NCI-H2107 treated with DMSO at 0.1 percent for 48 hours (cell line): Measurements from ENCODE around the gene DTX1.

Experiments used
- DNase-seq: peaks from one replicate; lab custom pipeline; 2025; ENCODE audit not compliant: unreplicated experiment; lab: John Stamatoyannopoulos, UW

Gene DTX1

GRCh38 chr12:113056631-113057488 is at the start of gene DTX1:
TSS of gene DTX1 (plus strand) at chr12:113056730. CDS start at chr12:113058193, 1,463 bp downstream.
- no peak for DNase-seq

- DNase-seq: no peak
Observed at GRCh38 chr12:113007166-113007565, 49.4 kb upstream of the DTX1 start.

DNA sequence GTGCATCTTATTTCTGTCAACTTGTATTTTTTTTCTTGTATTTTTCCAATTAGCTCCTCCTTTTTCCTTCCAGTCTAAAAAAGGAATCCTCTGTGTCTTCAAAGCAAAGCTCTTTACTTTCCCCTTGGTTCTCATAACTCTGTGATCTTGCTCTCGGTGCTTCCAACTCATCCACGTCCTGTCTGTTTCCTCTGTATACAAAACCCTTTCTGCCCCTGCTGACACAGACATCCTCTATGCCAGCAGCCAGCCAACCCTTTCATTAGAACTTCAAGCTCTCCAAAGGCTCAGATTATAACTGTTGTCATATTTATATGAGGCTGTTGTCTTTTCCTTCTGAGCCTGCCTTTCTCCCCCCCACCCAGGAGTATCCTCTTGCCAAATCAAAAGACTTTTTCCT is 45.8 kb upstream of the DTX1 start:
- DNase-seq: no peak

DNA sequence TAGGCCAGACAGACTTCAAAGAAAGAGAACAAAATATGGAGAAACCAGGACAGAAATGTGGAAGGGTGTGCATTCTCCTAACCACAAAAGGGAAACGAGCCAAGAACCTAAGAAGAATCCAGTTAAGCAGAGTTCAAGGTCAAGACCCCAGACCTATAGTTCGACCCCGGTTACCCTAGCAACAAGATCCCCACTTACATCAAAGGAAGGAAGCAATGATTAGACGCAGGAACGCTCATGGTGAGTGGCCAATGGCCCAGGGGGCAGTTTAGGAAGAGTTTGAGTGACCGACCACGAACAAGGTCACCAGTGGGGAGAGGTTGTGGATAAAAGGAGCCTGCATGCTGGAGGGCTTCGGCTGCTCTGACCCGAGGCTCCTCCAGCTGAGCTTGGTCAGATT is 42.0 kb upstream of the DTX1 start:
- DNase-seq: no peak

DNA sequence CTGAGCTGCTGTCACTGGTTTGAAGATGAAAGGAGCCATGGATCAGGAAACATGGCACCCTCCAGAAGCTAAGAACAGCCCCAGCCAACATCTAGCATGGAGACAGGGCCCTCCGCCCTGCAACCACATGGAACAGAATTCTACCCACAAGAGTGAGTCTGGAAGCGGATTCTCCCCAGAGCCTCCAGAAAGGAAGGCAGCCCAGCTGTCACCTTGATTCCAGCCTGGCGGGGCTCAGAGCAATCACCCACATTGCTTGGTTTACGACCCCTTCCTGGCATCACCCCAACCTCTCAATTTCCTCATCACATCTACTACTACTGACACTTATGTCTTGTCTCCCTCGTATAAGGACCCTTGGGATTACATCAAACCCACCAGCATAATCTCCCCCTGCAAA is 39.7 kb upstream of the DTX1 start:
- no peak for DNase-seq

DNA sequence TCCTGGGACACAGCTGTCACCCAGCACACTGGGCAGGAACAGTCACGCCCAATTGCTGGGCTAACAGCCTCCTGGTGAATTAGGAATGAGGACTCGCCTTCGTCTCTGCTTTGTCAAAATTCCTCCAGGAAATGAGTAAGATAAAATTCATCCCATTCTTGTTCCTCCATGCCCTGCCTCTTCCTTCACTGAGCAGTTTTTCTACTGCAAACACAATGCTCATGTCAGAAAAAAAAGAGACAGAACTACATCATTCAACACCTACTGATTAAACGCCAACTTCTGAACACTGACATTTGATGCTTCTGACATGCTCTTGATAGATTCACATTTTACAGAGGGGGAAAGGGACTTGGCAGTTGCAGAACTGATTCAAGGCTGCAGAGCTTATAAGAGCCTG is 37.5 kb upstream of the DTX1 start:
- DNase-seq: peak; percentile 57

- DNase-seq: no peak
Observed at GRCh38 chr12:113021500-113021899, 35.0 kb upstream of the DTX1 start.

DNA sequence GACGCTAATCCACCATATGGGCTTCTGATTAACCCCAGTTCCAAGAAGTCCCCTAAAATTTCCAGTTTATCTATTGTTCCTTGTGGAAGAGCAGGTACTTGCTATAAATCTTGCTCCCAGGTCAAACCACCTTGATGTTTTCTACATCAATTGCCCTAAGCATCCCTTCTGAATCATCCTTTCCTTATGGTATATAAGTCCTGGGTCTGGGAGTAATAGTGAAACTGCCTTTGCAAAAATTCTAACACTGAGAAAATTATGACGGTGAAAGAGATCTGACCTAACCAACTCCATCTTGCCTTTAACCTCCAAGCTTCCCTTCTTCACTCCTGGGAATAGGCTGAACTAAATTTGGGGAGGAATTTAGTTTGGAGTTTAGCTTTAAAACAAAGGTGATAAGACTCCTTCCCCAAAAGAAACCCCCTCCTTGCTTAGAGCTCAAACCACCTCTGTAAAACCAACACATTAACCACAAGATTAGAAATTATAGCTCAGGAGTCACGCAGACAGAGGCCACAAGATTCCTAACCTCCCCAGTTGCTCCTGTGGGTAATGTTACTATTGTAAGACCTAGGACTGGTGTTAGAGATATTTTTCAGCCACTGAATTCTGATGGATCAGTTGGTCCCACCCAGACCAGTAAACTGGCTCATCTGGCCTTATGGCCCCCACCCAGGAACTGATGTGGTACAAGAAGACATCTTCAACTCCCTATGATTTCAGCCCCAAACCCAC is 33.8 kb upstream of the DTX1 start:
- no peak for DNase-seq

DNA sequence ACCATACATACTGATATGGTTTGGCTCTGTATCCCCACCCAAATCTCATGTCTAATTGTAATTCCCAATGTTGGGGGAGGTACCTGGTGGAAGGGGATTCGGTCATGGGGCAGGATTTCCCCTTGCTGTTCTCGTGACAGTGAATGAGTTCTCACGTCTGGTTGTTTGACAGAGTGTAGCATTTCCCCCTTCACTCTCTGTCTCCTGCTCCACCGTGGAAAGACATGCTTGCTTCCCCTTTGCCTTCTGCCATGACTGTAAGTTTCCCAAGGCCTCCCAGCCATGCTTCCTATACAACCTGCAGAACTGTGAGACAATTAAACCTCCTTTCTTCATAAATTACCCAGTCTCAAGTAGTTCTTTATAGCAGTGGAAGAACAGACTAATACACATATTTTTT is 28.8 kb upstream of the DTX1 start:
- DNase-seq: no peak

DNA sequence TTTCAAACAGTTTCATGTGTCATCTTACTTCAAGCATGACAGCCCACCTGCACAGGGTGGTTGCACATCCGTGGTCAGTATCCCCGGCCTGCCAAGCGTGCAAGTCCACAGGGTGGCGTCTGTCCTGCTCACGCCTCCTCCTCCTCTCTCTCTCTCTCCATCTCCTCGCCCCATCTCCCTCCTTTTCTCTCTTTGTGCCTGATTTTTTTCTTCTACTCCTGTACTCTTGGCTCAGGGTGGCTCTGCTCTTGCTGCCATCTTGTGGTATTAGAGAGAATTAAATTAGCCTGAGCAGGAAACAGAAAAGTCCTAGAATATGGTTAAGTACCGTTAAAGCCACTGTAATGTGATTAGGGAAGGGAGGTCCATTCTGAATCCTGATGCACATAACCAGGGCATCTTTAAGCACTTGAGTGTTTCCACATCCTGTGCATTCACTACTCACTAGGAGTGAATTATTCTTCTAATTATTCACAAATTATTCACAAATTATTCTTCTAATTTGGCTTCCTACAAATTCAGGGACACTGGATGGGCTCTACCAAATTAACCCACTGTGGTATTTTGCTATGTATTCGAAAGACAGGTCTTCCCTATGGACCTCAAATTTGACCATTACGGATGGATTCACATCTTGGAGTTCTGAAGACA is 25.5 kb upstream of the DTX1 start:
- DNase-seq: peak; percentile 70

DNA sequence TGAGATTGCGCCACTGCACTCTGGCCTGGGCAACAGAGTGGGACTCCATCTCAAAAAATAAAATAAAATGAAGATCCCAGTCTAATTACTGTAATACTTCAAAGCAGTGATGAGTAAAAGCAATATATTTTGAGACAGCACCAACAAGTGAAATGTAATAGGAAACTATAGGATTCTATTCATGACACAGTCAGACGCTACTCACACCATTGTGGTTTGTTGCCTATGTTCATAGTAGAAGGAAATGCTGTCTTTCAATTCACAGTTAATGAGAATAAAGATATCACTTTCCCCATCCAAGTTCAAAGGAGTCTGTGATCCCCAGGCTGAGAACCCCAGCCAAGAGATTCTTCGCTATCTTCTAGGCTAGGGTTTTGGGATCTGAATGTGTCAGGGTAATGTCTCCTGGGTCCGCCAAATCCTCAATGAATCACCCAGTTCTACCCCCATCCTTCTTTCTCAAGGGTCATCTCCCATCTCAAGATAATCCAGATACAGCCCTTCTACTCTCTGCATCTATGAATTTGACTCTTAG is 16.6 kb upstream of the DTX1 start:
- no peak for DNase-seq

GRCh38 chr12:113040722-113041171 is 15.8 kb upstream of the DTX1 start:
- DNase-seq: no peak

DNA sequence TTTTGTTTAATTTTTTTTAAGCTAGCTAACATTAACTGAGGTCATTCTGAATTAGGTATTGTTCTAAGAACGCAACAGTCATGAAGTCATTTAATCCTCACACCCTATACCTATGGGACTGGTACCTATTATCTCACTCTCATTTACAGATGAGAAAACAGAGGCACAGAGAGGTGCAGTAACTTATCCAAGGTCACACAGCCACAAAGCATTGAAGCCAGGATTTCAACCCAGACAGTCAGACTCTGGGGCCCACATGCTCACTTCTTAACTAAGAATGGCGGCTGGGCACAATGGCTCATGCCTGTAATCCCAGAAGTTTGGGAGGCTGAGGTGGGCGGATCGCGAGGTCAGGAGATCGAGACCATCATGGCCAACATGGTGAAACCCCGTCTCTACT is 15.0 kb upstream of the DTX1 start:
- DNase-seq: no peak

DNA sequence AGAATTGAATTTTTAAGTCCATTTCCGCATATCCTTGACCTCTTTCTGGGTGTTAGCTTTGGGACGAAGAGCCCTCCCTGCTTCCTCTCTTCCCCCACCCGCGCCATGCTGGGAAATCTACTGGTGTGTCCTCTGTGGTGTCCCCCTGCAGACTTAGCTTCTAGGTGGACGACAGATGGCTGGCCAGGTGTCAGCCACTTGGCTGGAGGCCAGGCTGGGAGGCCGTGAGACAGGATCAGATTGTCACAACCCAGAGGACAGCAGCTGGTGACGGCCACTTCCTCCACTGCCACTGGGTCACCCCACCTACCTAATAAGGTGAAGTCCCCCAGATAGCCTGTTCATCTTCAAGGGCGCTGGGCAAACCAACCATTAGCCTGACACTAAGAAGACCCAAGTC is 13.3 kb upstream of the DTX1 start:
- DNase-seq: no peak

DNA sequence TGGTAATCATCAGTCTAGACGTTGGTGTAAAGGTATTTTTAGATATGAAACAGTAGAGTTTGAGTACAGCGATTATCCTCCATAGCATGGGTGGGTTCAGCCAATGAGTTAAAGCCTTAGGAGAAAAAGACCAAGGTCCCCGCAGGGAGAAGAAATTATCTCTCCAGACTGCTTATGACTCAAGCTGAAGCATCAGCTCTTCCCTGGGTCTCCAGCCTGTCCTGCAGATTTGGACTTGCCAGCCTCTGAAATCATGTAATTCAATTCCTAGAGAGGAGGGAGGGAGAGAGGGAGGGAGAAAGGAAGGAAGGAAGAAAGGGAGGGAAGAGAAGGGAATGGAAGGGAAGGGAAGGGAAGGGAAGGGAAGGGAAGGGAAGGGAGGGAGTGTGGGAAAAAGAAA is 12.0 kb upstream of the DTX1 start:
- DNase-seq: no peak

DNA sequence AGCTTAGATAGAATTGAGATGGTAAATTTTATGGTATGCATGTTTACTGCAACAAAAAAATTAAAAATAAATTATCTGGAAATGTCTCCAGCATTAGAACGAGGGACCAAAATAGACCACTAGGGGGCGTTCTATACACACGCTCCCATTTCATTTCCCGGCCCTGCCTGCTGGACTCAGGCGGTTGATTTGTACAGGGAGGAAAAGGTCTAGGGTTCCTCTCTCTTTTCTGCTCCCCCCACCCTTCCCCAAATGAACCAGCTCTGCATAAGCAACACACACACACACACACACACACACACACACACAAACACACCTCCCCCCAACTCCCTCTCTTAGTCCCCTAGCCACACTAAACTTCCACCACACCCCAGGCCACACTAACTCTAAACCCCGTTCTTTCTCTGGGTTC is 7.8 kb upstream of the DTX1 start:
- DNase-seq: peak; percentile 73

GRCh38 chr12:113049976-113050742 is 6.4 kb upstream of the DTX1 start:
- DNase-seq: no peak

DNA sequence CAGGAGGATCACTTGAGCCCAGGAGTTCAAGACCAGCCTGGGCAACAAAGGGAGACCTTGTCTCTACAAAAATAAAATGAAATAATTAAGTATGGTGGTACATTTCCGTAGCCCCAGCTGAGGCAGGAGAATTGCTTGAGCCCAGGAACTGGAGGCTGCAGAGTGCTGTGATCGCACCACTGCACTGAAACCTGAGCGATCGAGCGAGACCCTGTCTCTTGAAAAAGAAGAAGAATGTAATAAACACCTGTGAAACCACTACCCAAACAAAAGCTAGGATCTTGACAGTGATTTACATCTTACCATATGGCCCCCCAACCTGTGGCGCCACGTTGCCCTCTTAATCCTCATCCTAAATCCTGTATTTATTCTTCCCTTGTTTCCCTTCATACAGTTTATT is 5.7 kb upstream of the DTX1 start:
- no peak for DNase-seq

DNA sequence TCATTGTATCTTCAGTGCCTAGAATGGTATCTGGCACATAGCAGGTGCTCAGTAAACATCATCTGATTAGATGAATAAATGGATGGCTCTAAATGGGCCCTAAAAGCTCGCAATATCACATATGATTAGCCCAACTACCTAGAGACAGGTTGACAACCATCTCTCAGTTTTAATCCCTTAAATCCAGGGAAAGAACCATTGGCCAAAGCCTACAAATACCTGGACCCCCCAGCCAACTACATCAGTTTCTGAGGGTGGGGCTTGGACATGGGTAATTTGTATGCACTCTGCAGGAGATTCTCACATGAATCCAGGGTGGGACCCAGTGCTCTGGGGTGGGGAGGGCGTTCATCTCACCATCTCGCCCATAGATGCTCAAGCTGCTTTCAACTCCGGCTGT is 4.8 kb upstream of the DTX1 start:
- no peak for DNase-seq

DNA sequence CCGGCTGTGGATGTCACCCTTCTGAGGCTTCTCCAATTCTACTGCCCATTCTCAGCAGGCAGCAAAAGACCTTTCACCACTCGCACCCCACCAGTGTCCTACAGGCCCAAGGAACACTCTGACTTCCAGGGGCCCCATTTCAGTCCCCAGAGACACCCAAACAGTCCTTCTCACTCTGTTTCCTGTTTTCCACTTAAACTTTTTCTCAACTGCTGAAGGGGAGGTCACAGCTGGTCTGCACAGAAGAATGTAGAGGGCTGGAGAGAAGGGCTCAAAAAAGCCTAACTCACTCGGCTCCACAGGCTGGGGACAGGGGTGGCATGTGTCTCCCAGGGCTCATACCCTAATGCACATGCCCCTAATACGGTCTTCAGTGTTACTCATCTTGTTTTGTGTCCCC is 4.2 kb upstream of the DTX1 start:
- no peak for DNase-seq

GRCh38 chr12:113054948-113055486 is 1.5 kb upstream of the DTX1 start:
- DNase-seq: no peak
